SK-N-SH (cell line): ENCODE data around the gene PRIM2. TPM values are rescaled to one million over a fixed set of nuclear protein-coding genes. Genes with fewer than 3 reads are reported as not detected.

Experiments
- CTCF ChIA-PET: fragments of 300-600, 350-600 bp; formaldehyde crosslinking; extraction: SDS; loops from one replicate; lab custom pipeline; 2021; lab: Yijun Ruan, JAX
- POLR2A ChIA-PET: fragments of 350-600 bp; sonication (Branson Sonifier 250); formaldehyde crosslinking; extraction: SDS; loops from one replicate; lab custom pipeline; 2020; ENCODE audit warnings: antibody characterized with exemption, inconsistent platforms; lab: Yijun Ruan, JAX
- DNase-seq: peaks from one replicate; pipeline ENCODE4 v3.0.0; 2012
- H2AFZ ChIP-seq: fragments of 200-600 bp; sonication (generic); 2 replicates; pipeline ENCODE4 v1.8.1; 2016; ENCODE audit warnings: antibody characterized with exemption, mild to moderate bottlenecking, low read depth
- H3F3A ChIP-seq: fragments of 200-600 bp; sonication (generic); replicated peaks from 2 replicates; pipeline ENCODE3; 2016; ENCODE audit warnings: antibody characterized with exemption, mild to moderate bottlenecking; ENCODE audit not compliant: insufficient read depth
- H3K27ac ChIP-seq, 2 experiments: fragments of 200-500 bp in 1 of 2; fragments of 200-600 bp in 1 of 2; sonication (Bioruptor generic) in 1 of 2; sonication (generic), shearing (Covaris generic) in 1 of 2; 2 replicates each; pipeline versions ENCODE4 v1.5.1 to v1.6.1; 2014 to 2016; ENCODE audit warnings: low read depth in 2 of 2, inconsistent platforms in 1 of 2, low read length in 1 of 2, mild to moderate bottlenecking in 1 of 2, mixed read lengths in 1 of 2
- H3K27me3 ChIP-seq: fragments of 200-600 bp; sonication (generic), shearing (Covaris generic); 2 replicates; pipeline ENCODE4 v1.6.1; 2016; ENCODE audit warnings: mixed run types; ENCODE audit not compliant: insufficient read depth
- H3K36me3 ChIP-seq, 2 experiments: fragments of 200-500 bp in 1 of 2; fragments of 200-600 bp in 1 of 2; sonication (Bioruptor generic) in 1 of 2; sonication (generic) in 1 of 2; replicated peaks in 1 of 2; 2 replicates each; pipeline versions ENCODE3 to v1.5.1; 2014 to 2016; ENCODE audit warnings: low read length in 1 of 2, mild to moderate bottlenecking in 1 of 2; ENCODE audit not compliant: insufficient read depth in 2 of 2, control insufficient read depth in 1 of 2
- H3K4me1 ChIP-seq, 2 experiments: fragments of 200-500 bp in 1 of 2; fragments of 200-600 bp in 1 of 2; sonication (Bioruptor generic) in 1 of 2; sonication (generic), shearing (Covaris generic) in 1 of 2; 2 replicates each; pipeline versions ENCODE4 v1.5.1 to v1.6.1; 2014 to 2016; ENCODE audit warnings: low read depth in 1 of 2, low read length in 1 of 2, mixed run types in 1 of 2; ENCODE audit not compliant: insufficient read depth in 2 of 2, control insufficient read depth in 1 of 2
- H3K4me2 ChIP-seq: fragments of 200-600 bp; sonication (generic), shearing (Covaris generic); 2 replicates; pipeline ENCODE4 v1.6.1; 2017; ENCODE audit warnings: mixed run types
- H3K4me3 ChIP-seq, 2 experiments: fragments of 200-500 bp in 1 of 2; fragments of 200-600 bp in 1 of 2; sonication (Bioruptor generic) in 1 of 2; sonication (generic), shearing (Covaris generic) in 1 of 2; 2 replicates each; pipeline versions ENCODE4 v1.5.1 to v1.8.1; 2014 to 2016; ENCODE audit warnings: low read depth in 2 of 2, inconsistent platforms in 1 of 2, low read length in 1 of 2, mild to moderate bottlenecking in 1 of 2, mixed read lengths in 1 of 2, moderate library complexity in 1 of 2
- H3K79me2 ChIP-seq: fragments of 200-600 bp; sonication (generic); 2 replicates; pipeline ENCODE4 v1.8.1; 2017; ENCODE audit warnings: mild to moderate bottlenecking; ENCODE audit not compliant: insufficient read depth
- H3K9ac ChIP-seq: fragments of 200-600 bp; sonication (generic); 2 replicates; pipeline ENCODE4 v1.6.1; 2017; ENCODE audit warnings: mixed run types
- H3K9me2 ChIP-seq: fragments of 200-600 bp; sonication (generic); 2 replicates; pipeline ENCODE4 v1.6.1; 2017; ENCODE audit warnings: mixed run types
- H3K9me3 ChIP-seq: fragments of 200-600 bp; sonication (generic); 2 replicates; pipeline ENCODE4 v1.6.1; 2017; ENCODE audit warnings: mixed run types, mild to moderate bottlenecking, moderate library complexity
- H4K20me1 ChIP-seq: fragments of 200-600 bp; sonication (generic); 2 replicates; pipeline ENCODE4 v1.6.1; 2017; ENCODE audit warnings: mild to moderate bottlenecking, mixed run types; ENCODE audit not compliant: insufficient read depth
- CTCF ChIP-seq: fragments of 200-600 bp; sonication (generic); IDR thresholded peaks from 2 replicates; pipeline ENCODE4 v1.6.1; 2017; ENCODE audit warnings: antibody characterized with exemption, mild to moderate bottlenecking, moderate library complexity
- ELF1 ChIP-seq: IDR thresholded peaks from 2 replicates; pipeline ENCODE4 v1.4.0; 2012
- EZH2phosphoT487 ChIP-seq: fragments of 200-600 bp; sonication (generic); IDR thresholded peaks from 2 replicates; pipeline ENCODE4 v1.6.1; 2017; ENCODE audit warnings: low read depth, mixed run types, mild to moderate bottlenecking, antibody characterized with exemption, moderate library complexity, borderline replicate concordance
- FOXJ3 ChIP-seq: sonication (generic); formaldehyde crosslinking; IDR thresholded peaks from 2 replicates; pipeline ENCODE4 v1.5.1; 2020; ENCODE audit warnings: mild to moderate bottlenecking, missing genetic modification reagents
- FOXM1 ChIP-seq: IDR thresholded peaks from 2 replicates; pipeline ENCODE4 v1.4.0; 2012; ENCODE audit warnings: low read depth, mild to moderate bottlenecking
- GABPA ChIP-seq: IDR thresholded peaks from 2 replicates; pipeline ENCODE4 v1.4.0; 2012; ENCODE audit warnings: low read depth, mild to moderate bottlenecking
- MAX ChIP-seq: IDR thresholded peaks from 2 replicates; pipeline ENCODE4 v1.4.0; 2012; ENCODE audit warnings: low read depth
- MEF2A ChIP-seq: IDR thresholded peaks from 2 replicates; pipeline ENCODE4 v1.4.0; 2012; ENCODE audit warnings: low read depth, borderline replicate concordance
- MXI1 ChIP-seq: IDR thresholded peaks from 2 replicates; pipeline ENCODE4 v1.6.1; 2012; ENCODE audit warnings: mild to moderate bottlenecking, low read depth, low read length, improper control_type of control experiment
- NFIC ChIP-seq: IDR thresholded peaks from 2 replicates; pipeline ENCODE4 v1.4.0; 2012; ENCODE audit warnings: borderline replicate concordance
- PBX3 ChIP-seq: IDR thresholded peaks from 2 replicates; pipeline ENCODE4; 2012
- RAD21 ChIP-seq: IDR thresholded peaks from 2 replicates; pipeline ENCODE4 v1.6.1; 2012; ENCODE audit warnings: mild to moderate bottlenecking, low read length
- RCOR1 ChIP-seq: fragments of 150-350 bp; IDR thresholded peaks from 2 replicates; pipeline ENCODE4 v1.6.1; 2017; ENCODE audit warnings: antibody characterized with exemption, low read length
- USF1 ChIP-seq: IDR thresholded peaks from 2 replicates; pipeline ENCODE4 v1.4.0; 2012; ENCODE audit warnings: low read depth, borderline replicate concordance
- YY1 ChIP-seq: IDR thresholded peaks from 2 replicates; pipeline ENCODE4 v1.4.0; 2012; ENCODE audit warnings: low read depth, mild to moderate bottlenecking
- WGBS: methylation state at CpG from one replicate; pipeline ENCODE4 v1.1.6; 2017; ENCODE audit warnings: low lambda C conversion rate; 5-methylcytosine and 5-hydroxymethylcytosine counted together
- polyA plus RNA-seq, 3 experiments: library from polyadenylated mRNA; depleted of rRNA; stranded (reverse); fragments of >200 nt; gene quantifications; 2 replicates each; pipeline ENCODE4 v1.2.3, GENCODE V29; 2012

PRIM2 gene
- polyA plus RNA-seq, 1 of the 3 experiments (the other 2 are of a cell fraction) = 14.1 TPM

- 58% methylated on average over 2 of the region's 2 CpGs for WGBS
- CTCF ChIA-PET = interaction anchor here (1.0 kb wide), 1 partner anchor 35 kb away, joined by 3 read pairs; no protein-coding TSS in a partner anchor
Observed at GRCh38 chr6:57302477-57302876, 15.0 kb upstream of the PRIM2 start.

More at GRCh38 chr6:57302477-57302876, 15.0 kb upstream of the PRIM2 start:
- Histone ChIP-seq H3K9me2 (no peaks in the 10 kb centered on the region), H3K79me2 (no peaks in the 10 kb centered on the region), H3K4me2 (no peak overlapping the region), H3K4me1 (peaks cover 3 to 29% of the 10 kb centered on the region in 2 experiments; a peak in 3 of 4 replicates), H3K4me3 (no peak overlapping the region), H3K27me3 (no peaks in the 10 kb centered on the region), H4K20me1 (no peaks in the 10 kb centered on the region), H3K27ac (no peak overlapping the region), H3K9ac (no peak overlapping the region), H3F3A (peaks cover 14% of the 10 kb centered on the region), H2AFZ (no peak overlapping the region), H3K9me3 (no peaks in the 10 kb centered on the region), H3K36me3 (no peaks in the 10 kb centered on the region)
- TF ChIP-seq RAD21 = no peak
- no peak for TF ChIP-seq RCOR1
- no peak for TF ChIP-seq MAX
- TF ChIP-seq NFIC = no peak
- no peak for TF ChIP-seq EZH2phosphoT487
- no peak for TF ChIP-seq CTCF
- TF ChIP-seq GABPA = no peak
- no peak for TF ChIP-seq FOXJ3
- no peak for TF ChIP-seq YY1
- no peak for TF ChIP-seq MXI1
- TF ChIP-seq USF1 = no peak
- no peak for TF ChIP-seq MEF2A
- no peak for TF ChIP-seq FOXM1
- TF ChIP-seq ELF1 = no peak
- no peak for TF ChIP-seq PBX3
- no peak for DNase-seq
- POLR2A ChIA-PET = no interaction called here
